ENCODE measurements around the gene XIRP2. TPM values are rescaled to one million over a fixed set of nuclear protein-coding genes. Genes with fewer than 3 reads are reported as not detected.

XIRP2 gene
- total RNA-seq, 4 donors from 2014 or later = 0.13 TPM; not detected in 3

DNA sequence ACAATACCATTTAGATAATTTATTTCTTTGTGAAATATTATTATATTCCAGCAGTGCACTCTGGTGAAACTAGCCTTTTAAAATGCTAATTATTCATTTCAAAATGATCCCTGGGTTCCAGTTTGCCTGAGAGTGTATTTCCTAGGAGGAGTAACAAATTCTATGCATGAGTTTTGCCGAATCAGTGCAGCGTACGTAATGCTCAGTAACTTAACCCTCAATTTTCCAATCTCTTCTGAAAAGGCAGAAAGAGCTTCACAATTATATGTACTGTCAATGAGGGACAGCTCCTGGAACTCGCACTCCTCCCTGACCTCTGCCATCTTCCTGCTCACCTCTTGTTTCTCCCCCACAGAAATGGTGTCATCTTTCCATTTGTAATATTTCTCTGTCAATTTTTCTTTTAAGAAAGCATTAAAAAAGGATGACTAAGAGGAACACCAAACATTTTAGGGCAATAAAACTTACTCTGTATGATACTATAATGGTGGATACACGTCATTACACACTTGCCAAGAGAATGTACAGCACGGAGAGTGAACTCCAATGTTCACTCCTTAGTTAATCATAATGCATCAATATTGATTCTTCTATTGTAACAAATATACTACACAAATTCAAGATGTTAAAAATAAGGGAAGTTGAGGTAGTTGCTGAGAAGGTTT, 25.7 kb upstream of the XIRP2 start:
- WGBS, 2 donors = 64 to 67% methylated on average over 6 of the region's 6 CpGs
- no peaks in the 10 kb centered on the region for H3K36me3 ChIP-seq
- no peak overlapping the region for H3K27ac ChIP-seq
- TF ChIP-seq, protein P1, sequence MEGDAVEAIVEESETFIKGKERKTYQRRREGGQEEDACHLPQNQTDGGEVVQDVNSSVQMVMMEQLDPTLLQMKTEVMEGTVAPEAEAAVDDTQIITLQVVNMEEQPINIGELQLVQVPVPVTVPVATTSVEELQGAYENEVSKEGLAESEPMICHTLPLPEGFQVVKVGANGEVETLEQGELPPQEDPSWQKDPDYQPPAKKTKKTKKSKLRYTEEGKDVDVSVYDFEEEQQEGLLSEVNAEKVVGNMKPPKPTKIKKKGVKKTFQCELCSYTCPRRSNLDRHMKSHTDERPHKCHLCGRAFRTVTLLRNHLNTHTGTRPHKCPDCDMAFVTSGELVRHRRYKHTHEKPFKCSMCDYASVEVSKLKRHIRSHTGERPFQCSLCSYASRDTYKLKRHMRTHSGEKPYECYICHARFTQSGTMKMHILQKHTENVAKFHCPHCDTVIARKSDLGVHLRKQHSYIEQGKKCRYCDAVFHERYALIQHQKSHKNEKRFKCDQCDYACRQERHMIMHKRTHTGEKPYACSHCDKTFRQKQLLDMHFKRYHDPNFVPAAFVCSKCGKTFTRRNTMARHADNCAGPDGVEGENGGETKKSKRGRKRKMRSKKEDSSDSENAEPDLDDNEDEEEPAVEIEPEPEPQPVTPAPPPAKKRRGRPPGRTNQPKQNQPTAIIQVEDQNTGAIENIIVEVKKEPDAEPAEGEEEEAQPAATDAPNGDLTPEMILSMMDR (IDR thresholded peaks at IDR 0.05) = no peak
- TF ChIP-seq POLR2A (IDR thresholded peaks at IDR 0.05) = no peak
- intact Hi-C loops (cut with DNase I) = no loop called here
- H3K4me3 ChIP-seq (replicated peaks in 1 of 3) = no peak overlapping the region
- DNase-seq = no peak
- no peaks in the 10 kb centered on the region for H3K9me3 ChIP-seq
- H3K27me3 ChIP-seq = no peaks in the 10 kb centered on the region
- no peaks in the 10 kb centered on the region for H3K4me1 ChIP-seq

DNA sequence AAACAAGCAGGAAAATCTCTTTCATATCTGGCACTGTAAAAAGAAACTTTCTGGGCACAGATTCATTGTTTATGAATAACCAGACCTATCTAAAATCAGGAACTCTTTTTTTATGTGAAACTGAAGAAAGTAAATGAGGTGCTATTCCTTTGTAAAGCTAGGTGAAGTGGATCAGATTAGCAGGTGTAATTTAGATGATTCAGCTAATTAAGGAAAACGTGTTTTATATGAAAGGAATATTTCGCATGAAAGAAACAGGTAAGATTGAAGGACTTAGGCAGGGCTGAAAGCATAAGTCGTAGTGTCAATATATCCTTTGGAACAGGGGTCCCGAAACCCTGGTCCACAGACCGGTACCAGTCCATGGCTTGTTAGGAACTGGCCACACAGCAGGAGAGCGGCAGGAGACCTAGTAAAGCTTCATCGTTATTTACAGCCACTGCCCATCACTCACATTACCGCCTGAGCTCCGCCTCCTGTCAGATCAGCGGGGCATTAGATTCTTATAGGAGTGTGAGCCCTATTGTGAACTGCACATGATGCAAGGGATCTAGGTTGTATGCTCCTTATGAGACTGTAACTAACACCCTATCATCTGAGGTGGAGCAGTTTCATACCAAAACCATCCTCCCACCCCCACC, 20.3 kb upstream of the XIRP2 start:
- H3K27me3 ChIP-seq = no peaks in the 10 kb centered on the region
- no peaks in the 10 kb centered on the region for H3K4me1 ChIP-seq
- intact Hi-C loops (cut with DNase I) = no loop called here
- TF ChIP-seq, protein P1 (IDR thresholded peaks at IDR 0.05) = no peak
- TF ChIP-seq POLR2A (IDR thresholded peaks at IDR 0.05) = no peak
- no peaks in the 10 kb centered on the region for H3K9me3 ChIP-seq
- no peak overlapping the region for H3K4me3 ChIP-seq (replicated peaks in 1 of 3)
- no peak overlapping the region for H3K27ac ChIP-seq
- no peak for DNase-seq
- no peaks in the 10 kb centered on the region for H3K36me3 ChIP-seq
- WGBS, 2 donors = 76 to 77% methylated on average over 10 of the region's 10 CpGs

DNA sequence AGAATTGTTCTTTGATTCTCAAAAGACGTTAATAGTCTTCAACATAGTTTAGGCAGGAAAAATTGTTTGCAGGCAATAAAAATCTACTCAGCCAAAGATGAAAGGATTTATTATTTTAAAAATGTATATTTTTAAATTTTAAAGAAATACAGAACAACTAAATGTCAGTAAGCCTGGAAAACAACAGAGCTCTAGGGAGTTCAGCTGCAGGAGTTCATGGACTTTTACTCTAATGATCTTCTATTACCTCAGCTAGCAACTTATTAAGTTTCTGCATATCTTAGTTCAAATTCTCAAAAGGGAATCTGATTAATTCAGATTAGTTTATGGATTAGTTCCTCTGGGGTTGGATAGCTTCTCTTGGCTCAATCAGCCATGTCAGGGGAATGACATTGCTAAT, 17.9 kb upstream of the XIRP2 start:
- Histone ChIP-seq H3K9me3 (no peaks in the 10 kb centered on the region), H3K36me3 (no peaks in the 10 kb centered on the region), H3K27ac (no peak overlapping the region), H3K27me3 (no peaks in the 10 kb centered on the region), H3K4me3 (replicated peaks in 1 of 3) (no peak overlapping the region), H3K4me1 (no peaks in the 10 kb centered on the region)
- no peak for TF ChIP-seq POLR2A (IDR thresholded peaks at IDR 0.05)
- TF ChIP-seq, protein P1 (IDR thresholded peaks at IDR 0.05) = no peak
- intact Hi-C loops (cut with DNase I) = no loop called here
- no peak for DNase-seq
- WGBS, 2 donors = 84 to 87% methylated on average over 1 of the region's 1 CpG

DNA sequence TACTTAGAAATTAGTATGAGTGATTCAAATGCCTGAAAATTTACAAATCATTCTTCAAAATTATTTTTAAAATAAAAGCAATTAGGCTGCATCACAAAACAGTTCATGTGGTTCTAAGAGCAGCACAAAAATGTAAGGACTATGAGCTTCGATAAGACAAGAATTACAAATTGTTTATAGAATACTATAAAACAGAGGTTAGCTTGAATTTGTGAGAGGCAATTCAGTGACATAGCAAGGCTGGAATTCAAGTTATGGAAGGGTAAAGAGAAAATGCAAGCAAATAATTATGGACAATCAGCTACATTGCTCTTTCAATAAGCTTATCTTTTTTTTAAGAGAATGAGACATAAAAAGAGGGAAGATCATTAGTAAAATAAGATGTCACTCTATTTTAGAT, 7.1 kb upstream of the XIRP2 start:
- intact Hi-C loops (cut with DNase I) = no loop called here
- H3K27ac ChIP-seq = no peak overlapping the region
- H3K4me1 ChIP-seq = no peaks in the 10 kb centered on the region
- H3K4me3 ChIP-seq (replicated peaks in 1 of 3) = no peak overlapping the region
- H3K36me3 ChIP-seq = no peaks in the 10 kb centered on the region
- 83% methylated on average over 1 of the region's 1 CpG for WGBS, 2 donors
- TF ChIP-seq POLR2A (IDR thresholded peaks at IDR 0.05) = no peak
- TF ChIP-seq, protein P1 (IDR thresholded peaks at IDR 0.05) = no peak
- no peak for DNase-seq
- H3K27me3 ChIP-seq = no peaks in the 10 kb centered on the region
- no peaks in the 10 kb centered on the region for H3K9me3 ChIP-seq

DNA sequence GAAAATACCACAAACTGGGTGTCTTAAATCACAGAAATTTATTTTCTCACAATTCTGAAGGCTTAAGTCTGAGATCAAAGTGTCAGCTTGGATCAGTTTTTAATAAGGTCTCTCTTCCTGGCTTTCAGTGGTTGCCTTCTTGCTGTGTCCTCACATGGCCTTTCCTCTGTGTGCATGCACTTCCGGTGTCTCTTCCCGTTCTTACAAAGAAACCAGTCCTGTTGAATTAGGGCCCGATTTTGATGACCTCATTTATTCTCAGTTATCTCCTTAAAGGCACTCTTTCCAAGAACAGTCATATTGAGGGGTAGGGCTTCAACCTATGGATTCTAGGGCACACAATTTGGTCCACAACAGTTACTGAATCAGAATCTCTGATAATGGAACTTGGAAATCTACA, 5.4 kb upstream of the XIRP2 start:
- no peaks in the 10 kb centered on the region for H3K36me3 ChIP-seq
- no peak overlapping the region for H3K4me3 ChIP-seq (replicated peaks in 1 of 3)
- H3K4me1 ChIP-seq = no peaks in the 10 kb centered on the region
- no peak overlapping the region for H3K27ac ChIP-seq
- intact Hi-C loops (cut with DNase I) = no loop called here
- DNase-seq = no peak
- no peaks in the 10 kb centered on the region for H3K27me3 ChIP-seq
- 76 to 77% methylated on average over 3 of the region's 3 CpGs for WGBS, 2 donors
- no peak for TF ChIP-seq POLR2A (IDR thresholded peaks at IDR 0.05)
- TF ChIP-seq, protein P1 (IDR thresholded peaks at IDR 0.05) = no peak
- no peaks in the 10 kb centered on the region for H3K9me3 ChIP-seq
